GM18907 (cell line): ENCODE measurements around the gene CACNA2D1.
"Not testable (repeated sequence)": the region's sequence is repeated elsewhere in the genome, so short reads cannot be mapped to it uniquely, and the experiment has no call there.

Source experiments
- ATAC-seq: cut with Tn5 transposase; IDR thresholded peaks from one replicate; pipeline ENCODE4 v1.9.1; 2021; ENCODE audit warnings: mild to moderate bottlenecking, moderate library complexity; ENCODE audit not compliant: unreplicated experiment

CACNA2D1 gene

GRCh38 chr7:82173400-82174021 is 270.1 kb downstream of the CACNA2D1 start:
- no peak for ATAC-seq

GRCh38 chr7:82172881-82173280 is 270.7 kb downstream of the CACNA2D1 start:
- ATAC-seq = no peak

- no peak for ATAC-seq
Measured at GRCh38 chr7:82172017-82172416, 271.6 kb downstream of the CACNA2D1 start.

GRCh38 chr7:82167558-82168314 is 275.8 kb downstream of the CACNA2D1 start:
- no peak for ATAC-seq

- no peak for ATAC-seq
Measured at GRCh38 chr7:82166260-82167015, 277.1 kb downstream of the CACNA2D1 start.

- no peak for ATAC-seq
Measured at GRCh38 chr7:82164813-82165212, 278.8 kb downstream of the CACNA2D1 start.

GRCh38 chr7:82164410-82164809 is 279.2 kb downstream of the CACNA2D1 start:
- ATAC-seq = no peak

GRCh38 chr7:82163586-82163985 is 280.0 kb downstream of the CACNA2D1 start:
- no peak for ATAC-seq

GRCh38 chr7:82162289-82162688 is 281.3 kb downstream of the CACNA2D1 start:
- ATAC-seq = no peak

- no peak for ATAC-seq
Measured at GRCh38 chr7:82158327-82158726, 285.2 kb downstream of the CACNA2D1 start.

- no peak for ATAC-seq
Measured at GRCh38 chr7:82156893-82157292, 286.7 kb downstream of the CACNA2D1 start.

GRCh38 chr7:82156168-82156567 is 287.4 kb downstream of the CACNA2D1 start:
- no peak for ATAC-seq

GRCh38 chr7:82154728-82155127 is 288.8 kb downstream of the CACNA2D1 start:
- ATAC-seq = no peak

GRCh38 chr7:82153776-82154175 is 289.8 kb downstream of the CACNA2D1 start:
- no peak for ATAC-seq

GRCh38 chr7:82152858-82153257 is 290.7 kb downstream of the CACNA2D1 start:
- no peak for ATAC-seq

GRCh38 chr7:82146491-82146890 is 297.1 kb downstream of the CACNA2D1 start:
- ATAC-seq = no peak

- ATAC-seq = no peak
Measured at GRCh38 chr7:82142263-82142864, 301.2 kb downstream of the CACNA2D1 start.

GRCh38 chr7:82141427-82141826 is 302.1 kb downstream of the CACNA2D1 start:
- ATAC-seq = no peak

- not testable (repeated sequence) for ATAC-seq
Measured at GRCh38 chr7:82140608-82141007, 303.0 kb downstream of the CACNA2D1 start.

- no peak for ATAC-seq
Measured at GRCh38 chr7:82131215-82131614, 312.4 kb downstream of the CACNA2D1 start.

GRCh38 chr7:82129091-82129490 is 314.5 kb downstream of the CACNA2D1 start:
- ATAC-seq = no peak
